Coronary artery (tissue), 2 donors: ENCODE data around the gene EIF5B.

Experiments used
- DNase-seq: peaks from one replicate; pipeline ENCODE4 v3.0.0-alpha.2; 2017; ENCODE audit warnings: low spot score
- H3K27ac ChIP-seq, 2 donors: fragments of 200-600 bp; sonication (generic); one replicate each; pipeline ENCODE4 v1.5.1; 2016 to 2019
- H3K4me3 ChIP-seq: fragments of 200-600 bp; sonication (generic); 2 replicates; pipeline ENCODE4 v1.5.1; 2016; ENCODE audit warnings: mild to moderate bottlenecking, moderate library complexity
- TF ChIP-seq, protein P1 (sequence below): fragments of 200-600 bp; sonication (generic); IDR thresholded peaks from one replicate; pipeline ENCODE4 v1.5.1; 2019; ENCODE audit warnings: antibody characterized with exemption

Gene EIF5B

GRCh38 chr2:99401841-99402240 lies 64.7 kb downstream of the EIF5B start:
- no peak overlapping the region for H3K4me3 ChIP-seq
- no peak for DNase-seq
- no peak overlapping the region for H3K27ac ChIP-seq
- TF ChIP-seq, protein P1, sequence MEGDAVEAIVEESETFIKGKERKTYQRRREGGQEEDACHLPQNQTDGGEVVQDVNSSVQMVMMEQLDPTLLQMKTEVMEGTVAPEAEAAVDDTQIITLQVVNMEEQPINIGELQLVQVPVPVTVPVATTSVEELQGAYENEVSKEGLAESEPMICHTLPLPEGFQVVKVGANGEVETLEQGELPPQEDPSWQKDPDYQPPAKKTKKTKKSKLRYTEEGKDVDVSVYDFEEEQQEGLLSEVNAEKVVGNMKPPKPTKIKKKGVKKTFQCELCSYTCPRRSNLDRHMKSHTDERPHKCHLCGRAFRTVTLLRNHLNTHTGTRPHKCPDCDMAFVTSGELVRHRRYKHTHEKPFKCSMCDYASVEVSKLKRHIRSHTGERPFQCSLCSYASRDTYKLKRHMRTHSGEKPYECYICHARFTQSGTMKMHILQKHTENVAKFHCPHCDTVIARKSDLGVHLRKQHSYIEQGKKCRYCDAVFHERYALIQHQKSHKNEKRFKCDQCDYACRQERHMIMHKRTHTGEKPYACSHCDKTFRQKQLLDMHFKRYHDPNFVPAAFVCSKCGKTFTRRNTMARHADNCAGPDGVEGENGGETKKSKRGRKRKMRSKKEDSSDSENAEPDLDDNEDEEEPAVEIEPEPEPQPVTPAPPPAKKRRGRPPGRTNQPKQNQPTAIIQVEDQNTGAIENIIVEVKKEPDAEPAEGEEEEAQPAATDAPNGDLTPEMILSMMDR, result no peak

DNA sequence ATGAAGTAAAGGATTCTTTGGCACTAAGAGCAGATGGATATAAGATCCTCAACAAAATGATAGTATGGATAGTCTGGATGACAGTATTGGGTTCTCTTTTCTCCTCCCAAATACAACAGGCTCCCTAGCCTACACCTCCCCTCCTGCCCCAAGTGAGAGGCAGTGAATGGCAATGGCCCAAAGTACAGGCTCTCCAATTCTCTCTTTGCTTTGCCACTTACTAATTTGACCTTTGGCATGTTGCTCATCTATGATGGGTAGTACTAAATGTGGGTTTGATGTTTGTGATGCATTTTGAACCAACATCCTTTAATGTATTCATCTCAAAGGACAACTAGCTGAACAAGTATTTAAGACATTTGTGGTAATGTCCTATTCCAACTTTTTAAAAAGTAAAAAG lies 65.9 kb downstream of the EIF5B start:
- no peak for DNase-seq
- no peak overlapping the region for H3K4me3 ChIP-seq
- TF ChIP-seq, protein P1, result no peak
- no peak overlapping the region for H3K27ac ChIP-seq

DNA sequence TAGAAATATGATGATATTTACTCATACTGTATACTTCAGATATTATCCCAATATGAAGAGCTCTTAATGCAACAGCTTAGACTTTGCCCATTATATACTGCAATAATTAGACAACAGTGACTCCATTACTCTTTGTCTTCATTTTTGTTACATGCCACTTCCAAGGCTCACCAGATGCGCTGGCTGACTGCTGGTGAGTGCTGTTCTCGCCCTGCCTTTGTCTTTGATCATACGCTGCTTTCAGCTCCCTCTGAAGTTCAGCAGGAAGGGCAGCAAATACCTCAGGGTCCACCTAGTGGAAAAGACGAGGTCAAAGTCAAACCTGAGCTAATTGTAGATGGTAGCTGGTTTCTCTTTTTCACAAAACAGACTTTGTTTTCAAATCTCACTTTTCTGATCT lies 66.3 kb downstream of the EIF5B start:
- no peak for DNase-seq
- Histone ChIP-seq H3K4me3 (no peak overlapping the region), H3K27ac (no peak overlapping the region)
- TF ChIP-seq, protein P1, result no peak

DNA sequence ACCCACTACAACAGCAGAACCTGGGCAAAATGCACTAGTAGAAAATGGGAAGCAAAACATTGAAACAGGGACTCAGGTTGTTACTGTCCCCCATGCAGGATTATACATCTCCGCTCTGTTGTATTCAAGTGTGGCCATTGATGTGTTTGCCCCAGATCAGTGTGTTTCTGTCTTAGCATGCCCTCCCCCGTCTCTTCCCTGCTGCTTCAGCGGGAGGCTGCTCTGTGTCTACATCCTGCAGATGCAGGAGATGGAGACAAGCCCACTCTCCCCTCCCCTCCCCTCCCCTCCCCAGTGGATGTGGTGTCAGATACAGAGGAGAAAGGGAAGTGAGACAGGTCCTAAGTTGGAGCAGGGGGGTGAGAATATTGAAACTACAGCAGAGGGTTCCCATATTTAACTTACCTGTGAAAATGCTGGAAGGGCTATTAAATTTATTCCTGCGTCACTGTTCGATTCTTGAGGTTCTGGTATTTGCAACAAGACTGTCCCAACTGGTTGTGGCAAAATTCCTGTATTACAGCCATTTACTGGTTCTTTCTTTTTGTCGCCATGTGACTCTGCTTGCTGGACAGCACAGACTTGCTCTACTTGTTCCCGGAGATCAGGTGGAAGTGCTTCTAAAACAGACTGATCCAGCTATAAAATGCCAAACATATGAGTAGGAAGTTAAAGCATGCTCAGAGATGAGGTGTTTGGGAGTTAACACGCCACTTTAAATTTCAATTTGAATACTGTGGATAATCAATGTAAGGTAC lies 67.0 kb downstream of the EIF5B start:
- Histone ChIP-seq H3K27ac (no peak overlapping the region), H3K4me3 (no peak overlapping the region)
- DNase-seq, result no peak
- TF ChIP-seq, protein P1, result no peak

- no peak overlapping the region for H3K27ac ChIP-seq
- DNase-seq, result no peak
- TF ChIP-seq, protein P1, result no peak
- H3K4me3 ChIP-seq, result no peak overlapping the region
Observed at GRCh38 chr2:99404797-99405669, 67.8 kb downstream of the EIF5B start.

- no peak overlapping the region for H3K27ac ChIP-seq
- TF ChIP-seq, protein P1, result no peak
- no peak for DNase-seq
Observed at GRCh38 chr2:99406137-99406536, 68.9 kb downstream of the EIF5B start.

More at GRCh38 chr2:99406137-99406536, 68.9 kb downstream of the EIF5B start:
- no peak overlapping the region for H3K4me3 ChIP-seq
